ENCODE measurements around the gene PAK4. TPM values are rescaled to one million over a fixed set of nuclear protein-coding genes. Genes with fewer than 3 reads are reported as not detected.
A peak's percentile ranks its signal among the peaks of the same experiment; 100 is the strongest.

Gene PAK4
- total RNA-seq, 2 experiments from 2014 or later, result 15.3 to 18.2 TPM

- DNase-seq (no peak), ATAC-seq (no peak)
- Mint-ChIP-seq H3K4me1 (ENCODE audit: low read depth) (peaks cover 34% of the 10 kb centered on the region), H3K36me3 (ENCODE audit: low read depth) (peaks cover 2% of the 10 kb centered on the region), H3K27ac (peak overlapping the region; percentile 64), H3K4me3 (peak overlapping the region; percentile 97), H3K27me3 (ENCODE audit: low read depth) (peaks cover 2% of the 10 kb centered on the region), H3K9me3 (ENCODE audit: insufficient read depth) (no peaks in the 10 kb centered on the region)
- POLR2A ChIA-PET, result interaction anchor here (0.8 to 1.4 kb wide), 2 partner anchors 210 to 266 kb away, joined by 3 to 6 read pairs; partner anchors contain the start of genes GMFG, MED29 and PAF1
- CTCF ChIA-PET, result no interaction called here
Observed at GRCh38 chr19:39125199-39125553, 410 bp upstream of the PAK4 start.

- Mint-ChIP-seq H3K27ac (peak overlapping the region; percentile 93), H3K27me3 (ENCODE audit: low read depth) (no peaks in the 10 kb centered on the region), H3K36me3 (ENCODE audit: low read depth) (peaks cover 2% of the 10 kb centered on the region), H3K9me3 (ENCODE audit: insufficient read depth) (no peaks in the 10 kb centered on the region), H3K4me3 (peak overlapping the region; percentile 97), H3K4me1 (ENCODE audit: low read depth) (peaks cover 38% of the 10 kb centered on the region)
- no peak for DNase-seq
- no peak for ATAC-seq
- ChIA-PET CTCF (interaction anchor here (1.2 kb wide), 1 partner anchor 196 kb away, joined by 3 read pairs; the partner anchor contains the start of genes MRPS12 and SARS2), POLR2A (interaction anchor here (0.6 to 1.4 kb wide), 4 partner anchors 119 to 934 kb away, joined by 3 read pairs; partner anchors contain the start of genes GMFG, MED29 and PAF1)
Observed at GRCh38 chr19:39126312-39127187, 964 bp downstream of the PAK4 start.

GRCh38 chr19:39127812-39128515 lies 2.4 kb downstream of the PAK4 start:
- peaks cover 2% of the 10 kb centered on the region for H3K36me3 Mint-ChIP-seq (ENCODE audit: low read depth)
- H3K9me3 Mint-ChIP-seq (ENCODE audit: insufficient read depth), result no peaks in the 10 kb centered on the region
- no peak for DNase-seq
- CTCF ChIA-PET, result no interaction called here
- ATAC-seq, result no peak
- H3K4me3 Mint-ChIP-seq, result no peak overlapping the region
- H3K27me3 Mint-ChIP-seq (ENCODE audit: low read depth), result no peaks in the 10 kb centered on the region
- H3K4me1 Mint-ChIP-seq (ENCODE audit: low read depth), result peaks cover 31% of the 10 kb centered on the region
- no peak overlapping the region for H3K27ac Mint-ChIP-seq
- POLR2A ChIA-PET, result no interaction called here

- ChIA-PET CTCF (no interaction called here), POLR2A (no interaction called here)
- Mint-ChIP-seq H3K27ac (no peak overlapping the region), H3K4me3 (no peak overlapping the region), H3K4me1 (ENCODE audit: low read depth) (peaks cover 31% of the 10 kb centered on the region), H3K36me3 (ENCODE audit: low read depth) (peaks cover 2% of the 10 kb centered on the region), H3K27me3 (ENCODE audit: low read depth) (no peaks in the 10 kb centered on the region), H3K9me3 (ENCODE audit: insufficient read depth) (no peaks in the 10 kb centered on the region)
- ATAC-seq, result no peak
- DNase-seq, result no peak
Observed at GRCh38 chr19:39128516-39129079, 3.0 kb downstream of the PAK4 start.

GRCh38 chr19:39129116-39129515 lies 3.5 kb downstream of the PAK4 start:
- H3K9me3 Mint-ChIP-seq (ENCODE audit: insufficient read depth), result no peaks in the 10 kb centered on the region
- ATAC-seq (no peak), DNase-seq (no peak)
- H3K4me1 Mint-ChIP-seq (ENCODE audit: low read depth), result peaks cover 30% of the 10 kb centered on the region
- H3K36me3 Mint-ChIP-seq (ENCODE audit: low read depth), result peaks cover 2% of the 10 kb centered on the region
- ChIA-PET POLR2A (no interaction called here), CTCF (no interaction called here)
- no peaks in the 10 kb centered on the region for H3K27me3 Mint-ChIP-seq (ENCODE audit: low read depth)
- H3K27ac Mint-ChIP-seq, result no peak overlapping the region
- H3K4me3 Mint-ChIP-seq, result no peak overlapping the region

- POLR2A ChIA-PET, result no interaction called here
- Mint-ChIP-seq H3K27ac (no peak overlapping the region), H3K27me3 (ENCODE audit: low read depth) (no peaks in the 10 kb centered on the region), H3K36me3 (ENCODE audit: low read depth) (peaks cover 1% of the 10 kb centered on the region), H3K4me3 (no peak overlapping the region), H3K9me3 (ENCODE audit: insufficient read depth) (no peaks in the 10 kb centered on the region), H3K4me1 (ENCODE audit: low read depth) (peaks cover 20% of the 10 kb centered on the region)
- no peak for ATAC-seq
- DNase-seq, result no peak
- CTCF ChIA-PET, result no interaction called here
Observed at GRCh38 chr19:39130337-39131254, 5.0 kb downstream of the PAK4 start.

GRCh38 chr19:39131255-39131755 lies 5.7 kb downstream of the PAK4 start:
- H3K27ac Mint-ChIP-seq, result no peak overlapping the region
- CTCF ChIA-PET, result no interaction called here

GRCh38 chr19:39132344-39132969 lies 6.9 kb downstream of the PAK4 start:
- DNase-seq (no peak), ATAC-seq (no peak)
- H3K4me3 Mint-ChIP-seq, result no peak overlapping the region
- ChIA-PET CTCF (no interaction called here), POLR2A (no interaction called here)
- H3K9me3 Mint-ChIP-seq (ENCODE audit: insufficient read depth), result no peaks in the 10 kb centered on the region
- no peaks in the 10 kb centered on the region for H3K27me3 Mint-ChIP-seq (ENCODE audit: low read depth)
- H3K27ac Mint-ChIP-seq, result no peak overlapping the region
- H3K36me3 Mint-ChIP-seq (ENCODE audit: low read depth), result no peaks in the 10 kb centered on the region
- peaks cover 10% of the 10 kb centered on the region for H3K4me1 Mint-ChIP-seq (ENCODE audit: low read depth)

More at GRCh38 chr19:39131255-39131755, 5.7 kb downstream of the PAK4 start:
- Mint-ChIP-seq H3K9me3 (ENCODE audit: insufficient read depth) (no peaks in the 10 kb centered on the region), H3K4me1 (ENCODE audit: low read depth) (peaks cover 18% of the 10 kb centered on the region), H3K4me3 (no peak overlapping the region), H3K27me3 (ENCODE audit: low read depth) (no peaks in the 10 kb centered on the region), H3K36me3 (ENCODE audit: low read depth) (no peaks in the 10 kb centered on the region)
- no peak for DNase-seq
- no peak for ATAC-seq
- POLR2A ChIA-PET, result no interaction called here

GRCh38 chr19:39133431-39134270 lies 8.1 kb downstream of the PAK4 start:
- DNase-seq (no peak), ATAC-seq (no peak)
- Mint-ChIP-seq H3K4me3 (no peak overlapping the region), H3K36me3 (ENCODE audit: low read depth) (no peaks in the 10 kb centered on the region), H3K27me3 (ENCODE audit: low read depth) (no peaks in the 10 kb centered on the region), H3K27ac (no peak overlapping the region), H3K4me1 (ENCODE audit: low read depth) (peaks cover 7% of the 10 kb centered on the region), H3K9me3 (ENCODE audit: insufficient read depth) (no peaks in the 10 kb centered on the region)
- ChIA-PET CTCF (no interaction called here), POLR2A (no interaction called here)

GRCh38 chr19:39135701-39136100 lies 10.1 kb downstream of the PAK4 start:
- Mint-ChIP-seq H3K9me3 (ENCODE audit: insufficient read depth) (no peaks in the 10 kb centered on the region), H3K27ac (no peak overlapping the region), H3K27me3 (ENCODE audit: low read depth) (no peaks in the 10 kb centered on the region), H3K36me3 (ENCODE audit: low read depth) (no peaks in the 10 kb centered on the region), H3K4me1 (ENCODE audit: low read depth) (peaks cover 6% of the 10 kb centered on the region), H3K4me3 (no peak overlapping the region)
- no peak for DNase-seq
- CTCF ChIA-PET, result no interaction called here
- no peak for ATAC-seq
- POLR2A ChIA-PET, result no interaction called here
